ENCODE results near the gene DIAPH2.
"Not testable (repeated sequence)": the region's sequence is repeated elsewhere in the genome, so short reads cannot be mapped to it uniquely, and the experiment has no call there.

The DIAPH2 gene

DNA sequence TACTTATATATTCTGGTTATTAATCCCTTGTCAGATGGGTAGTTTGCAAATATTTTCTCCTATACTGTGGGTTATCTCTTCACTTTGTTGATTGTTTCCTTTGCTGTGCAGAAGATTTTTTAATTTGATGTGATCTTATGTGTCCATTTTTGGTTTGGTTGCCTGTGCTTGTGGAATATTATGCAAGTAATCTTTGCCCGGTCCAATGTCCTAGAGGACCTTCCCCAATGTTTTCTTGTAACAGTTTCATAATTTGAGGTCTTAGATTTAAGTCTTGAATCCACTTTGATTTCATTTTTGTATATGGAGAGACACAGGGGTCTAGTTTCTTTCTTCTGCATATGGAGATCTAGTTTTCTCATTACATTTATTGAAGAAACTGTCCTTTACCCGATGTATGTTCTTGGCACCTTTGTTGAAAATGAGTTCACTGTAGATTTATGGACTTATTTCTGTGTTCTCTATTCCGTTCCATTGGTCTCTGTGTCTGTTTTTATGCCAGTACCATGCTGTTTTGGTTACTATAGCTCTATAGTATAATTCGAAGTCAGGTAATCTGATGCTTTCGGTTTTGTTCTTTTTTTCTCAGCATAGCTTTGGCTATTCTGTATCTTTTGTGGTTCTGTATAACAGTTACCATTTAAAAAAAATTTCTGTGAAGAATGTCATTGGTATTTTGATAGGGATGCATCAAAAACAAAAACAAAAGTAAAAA, 34.7 kb downstream of the DIAPH2 start:
- no peak for DNase-seq

- no peak for DNase-seq
These were observed 36.7 kb downstream of the DIAPH2 start for GRCh38 chrX:96721354-96721753.

GRCh38 chrX:96722781-96723180, 38.1 kb downstream of the DIAPH2 start:
- no peak for DNase-seq

GRCh38 chrX:96729053-96729452, 44.4 kb downstream of the DIAPH2 start:
- DNase-seq = no peak

- DNase-seq = no peak
These were observed 45.4 kb downstream of the DIAPH2 start for GRCh38 chrX:96729868-96730643.

- not testable (repeated sequence) for DNase-seq
These were observed 46.4 kb downstream of the DIAPH2 start for GRCh38 chrX:96731000-96731399.

DNA sequence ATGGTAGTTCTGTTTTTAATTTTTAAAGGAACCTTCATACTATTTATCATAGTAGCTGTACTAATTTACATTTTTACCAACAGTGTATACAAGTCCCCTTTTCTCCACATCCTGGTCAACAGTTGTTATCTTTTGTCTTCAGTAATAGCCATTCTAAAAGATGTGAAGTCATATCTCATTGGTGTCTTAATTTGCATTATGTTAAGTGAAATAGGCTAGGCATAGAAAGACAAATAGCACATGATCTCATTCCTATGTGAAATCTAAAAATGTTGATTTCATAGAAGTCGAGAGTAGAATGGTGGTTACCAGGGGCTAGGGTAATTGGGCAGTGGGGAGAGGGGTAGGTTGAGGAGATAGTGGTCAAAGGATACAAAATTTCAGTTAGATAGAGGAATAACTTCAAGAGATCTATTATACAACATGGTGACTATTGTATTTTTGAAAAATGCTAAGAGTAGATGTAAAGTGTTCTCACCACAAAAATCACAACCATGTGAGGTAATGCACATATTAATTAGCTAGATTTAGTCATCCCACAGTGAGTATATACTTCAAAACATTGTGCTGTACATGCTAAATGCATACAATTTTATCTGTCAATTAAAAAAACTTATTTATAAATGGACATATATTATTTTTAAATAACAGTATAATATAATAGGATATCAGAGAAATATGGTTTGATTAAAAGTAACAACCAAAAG, 58.9 kb downstream of the DIAPH2 start:
- DNase-seq = no peak

DNA sequence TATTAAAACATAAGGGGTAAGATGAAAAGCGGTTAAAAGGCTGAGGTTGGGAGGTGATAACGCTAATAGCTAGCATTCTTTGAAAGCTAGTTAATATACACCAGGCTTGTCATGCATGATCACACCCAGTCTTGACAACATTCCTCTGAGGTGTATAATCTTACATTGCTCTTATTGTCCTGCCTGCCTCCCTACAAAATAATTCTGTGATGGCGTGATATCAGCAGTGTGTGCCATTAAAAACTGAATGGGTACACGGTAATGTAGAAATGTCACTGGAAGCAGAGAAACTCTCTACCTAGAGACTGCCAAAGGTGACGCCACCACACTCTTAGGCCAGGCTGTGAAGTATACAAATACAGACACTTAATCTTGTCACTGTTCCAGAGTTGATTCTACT, 68.1 kb downstream of the DIAPH2 start:
- no peak for DNase-seq

- no peak for DNase-seq
These were observed 68.6 kb downstream of the DIAPH2 start for GRCh38 chrX:96753230-96753629.

GRCh38 chrX:96756491-96756890, 71.8 kb downstream of the DIAPH2 start:
- DNase-seq = no peak

DNA sequence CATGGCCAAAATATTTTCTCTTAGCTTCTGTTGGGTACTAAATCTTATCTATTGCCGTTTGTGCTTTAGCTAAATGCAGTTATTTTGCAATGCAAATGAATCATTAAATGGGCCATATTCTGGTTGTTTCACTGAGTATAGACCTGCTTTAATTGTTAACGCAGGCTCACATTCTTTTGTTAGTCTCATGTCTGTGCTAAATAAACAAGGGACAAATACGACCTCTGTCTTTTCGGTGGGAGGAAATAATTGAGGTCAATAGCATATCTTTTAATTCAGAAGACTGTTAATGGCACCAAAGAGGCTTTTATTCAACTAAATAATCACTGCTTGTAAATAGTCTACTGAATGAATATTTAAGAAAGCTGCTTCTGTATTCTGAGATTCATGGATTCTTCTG, 76.9 kb downstream of the DIAPH2 start:
- DNase-seq = no peak

GRCh38 chrX:96763608-96764007, 79.0 kb downstream of the DIAPH2 start:
- no peak for DNase-seq

- no peak for DNase-seq
These were observed 80.2 kb downstream of the DIAPH2 start for GRCh38 chrX:96764864-96765263.

DNA sequence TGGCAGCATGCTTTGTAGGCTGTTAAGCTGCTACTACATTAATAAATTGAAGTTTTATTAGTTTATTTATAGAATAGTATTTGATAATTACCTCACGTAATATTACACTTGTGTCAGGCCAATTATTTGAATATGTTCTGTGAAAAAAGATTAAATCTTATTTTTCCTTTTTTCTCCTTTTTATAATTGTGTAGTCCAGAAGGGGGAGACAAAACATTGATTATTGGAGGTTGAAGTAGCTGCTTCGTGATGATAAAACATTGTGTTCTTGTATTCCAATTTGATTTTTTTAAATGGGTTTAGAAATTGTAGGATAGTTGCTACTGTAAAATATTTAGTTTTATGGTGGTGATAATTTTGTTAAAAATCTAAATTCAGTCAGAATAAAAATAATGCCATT, 85.7 kb downstream of the DIAPH2 start:
- DNase-seq = no peak

DNA sequence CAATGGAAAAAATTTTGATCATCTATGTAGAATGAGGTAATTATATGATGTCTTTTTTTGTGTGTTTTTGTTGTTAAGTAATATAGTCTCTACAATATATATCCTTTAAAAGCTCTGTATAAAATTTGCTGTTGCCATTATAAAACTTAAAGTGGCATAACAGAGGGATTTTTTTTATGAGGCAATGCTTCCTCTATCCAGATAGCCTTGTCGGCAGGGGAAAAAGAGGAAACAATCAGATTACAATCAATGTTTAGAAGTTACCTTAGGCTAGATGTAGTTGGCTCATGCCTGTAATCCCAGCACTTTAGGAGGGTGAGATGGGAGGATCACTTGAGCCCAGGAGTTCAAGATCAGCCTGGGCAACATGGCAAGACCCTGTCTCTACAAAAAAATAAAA, 86.8 kb downstream of the DIAPH2 start:
- no peak for DNase-seq

DNA sequence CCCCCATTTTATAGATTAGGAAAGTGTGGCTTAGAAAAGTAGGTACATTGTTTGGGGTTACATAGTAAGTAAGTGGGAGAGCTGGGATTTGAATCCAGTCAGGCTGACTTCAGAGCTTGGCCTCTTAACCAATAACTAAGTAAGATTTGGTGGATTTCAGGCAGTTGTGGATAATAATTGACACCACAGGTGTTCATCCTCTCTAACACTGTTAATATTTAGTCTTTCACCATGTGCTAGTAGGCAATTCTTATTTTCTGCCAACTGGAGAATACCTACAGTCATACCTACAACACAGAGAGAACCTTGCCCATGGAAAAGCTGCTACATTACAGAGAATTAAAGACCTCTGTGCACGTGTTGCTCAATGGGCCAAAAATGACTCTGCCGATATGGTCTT, 89.5 kb downstream of the DIAPH2 start:
- no peak for DNase-seq

DNA sequence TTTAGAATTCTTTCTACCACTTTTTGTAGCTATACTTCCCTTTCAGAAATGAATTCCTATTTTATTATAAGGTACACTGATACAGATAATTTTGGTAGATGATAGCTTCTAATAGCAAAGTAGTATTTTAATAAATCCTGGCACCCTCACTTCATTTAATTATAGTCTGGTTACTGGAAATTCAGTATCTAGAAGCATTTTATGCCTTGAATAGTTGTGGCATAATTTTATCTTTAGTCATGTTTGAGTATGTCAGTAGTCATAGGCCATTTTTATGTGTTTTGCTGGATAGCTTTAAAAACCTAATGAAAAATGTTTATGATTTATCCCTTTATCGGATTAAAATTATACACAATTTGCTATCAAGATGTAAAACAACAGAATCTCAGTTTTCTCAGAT, 92.3 kb downstream of the DIAPH2 start:
- no peak for DNase-seq

DNA sequence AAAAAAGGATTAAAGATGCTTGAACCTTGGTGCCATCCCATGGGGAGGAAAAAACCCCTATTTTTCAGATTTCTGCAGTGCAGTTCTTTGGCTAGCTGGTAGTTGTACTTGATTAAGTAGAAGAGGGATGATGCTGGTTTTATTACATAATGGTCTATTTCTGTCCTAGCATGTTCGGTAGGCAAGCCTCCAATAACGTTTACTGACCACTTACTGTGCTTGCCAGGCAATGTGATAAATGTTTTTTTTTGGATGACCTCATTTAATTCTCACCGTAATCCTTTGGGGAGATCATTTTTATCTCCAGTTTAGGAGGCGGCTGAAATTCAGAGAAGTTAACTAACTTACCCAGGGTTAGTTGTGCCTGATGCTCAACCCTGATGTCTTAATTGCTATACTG, 106.9 kb downstream of the DIAPH2 start:
- DNase-seq = no peak

- no peak for DNase-seq
These were observed 107.4 kb downstream of the DIAPH2 start for GRCh38 chrX:96792047-96792446.

DNA sequence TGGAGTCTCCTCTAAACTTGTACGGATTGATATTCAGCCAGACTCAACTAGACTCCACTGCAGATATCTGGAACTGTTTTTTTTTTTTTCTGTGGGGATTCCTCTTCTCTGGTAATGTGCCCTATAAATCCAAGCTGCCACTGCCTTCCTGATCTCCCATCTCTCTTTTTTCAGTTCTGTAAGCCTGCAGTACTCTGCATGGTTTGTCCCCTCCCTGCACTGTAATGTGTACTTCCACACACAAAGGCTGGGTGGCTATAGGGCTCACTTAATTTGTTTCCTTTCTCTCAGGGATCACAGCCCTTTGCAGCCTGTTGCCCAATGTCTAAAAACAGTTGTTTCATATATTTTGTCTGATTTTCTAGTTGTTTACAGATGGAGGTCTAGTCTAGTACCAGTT, 114.3 kb downstream of the DIAPH2 start:
- DNase-seq = no peak

GRCh38 chrX:96807318-96807717, 122.7 kb downstream of the DIAPH2 start:
- DNase-seq = no peak

DNA sequence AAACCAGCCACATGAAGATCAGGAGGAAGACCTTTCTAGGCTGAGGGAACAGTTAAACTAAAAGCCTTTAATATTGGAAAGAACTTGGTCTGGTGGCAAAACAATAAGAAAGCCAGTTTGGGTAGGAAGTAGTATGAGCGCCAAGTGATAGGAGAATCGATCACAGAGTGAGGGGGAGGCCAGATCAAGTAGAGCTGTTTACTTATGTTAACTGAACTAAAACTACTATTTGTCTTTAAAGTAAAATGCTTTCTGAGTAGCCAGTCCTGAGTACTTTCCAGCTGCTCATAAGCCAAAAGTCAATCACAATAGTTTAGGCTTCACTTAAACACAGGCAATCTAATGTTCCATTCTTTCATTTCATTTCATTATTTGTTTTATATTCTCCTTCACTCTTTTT, 136.3 kb downstream of the DIAPH2 start:
- no peak for DNase-seq

DNA sequence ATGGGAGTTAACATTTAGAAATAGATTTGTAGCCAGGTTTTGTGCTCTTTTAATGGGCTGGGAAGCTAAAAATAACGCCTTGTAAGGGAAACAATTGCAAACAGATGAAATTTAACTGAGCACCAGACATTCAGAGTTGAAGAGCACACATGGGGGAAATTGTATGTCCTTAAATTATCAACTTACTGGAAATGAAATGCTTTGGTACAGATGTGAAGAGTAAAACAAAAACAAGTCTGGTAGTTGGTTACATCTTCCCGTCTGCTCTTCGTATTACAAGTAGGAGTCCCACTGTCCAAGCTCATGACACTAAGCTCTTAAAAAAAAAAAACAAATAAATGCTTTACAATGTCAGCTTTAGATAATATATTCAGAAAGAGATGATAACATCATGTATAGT, 139.5 kb downstream of the DIAPH2 start:
- DNase-seq = no peak

DNA sequence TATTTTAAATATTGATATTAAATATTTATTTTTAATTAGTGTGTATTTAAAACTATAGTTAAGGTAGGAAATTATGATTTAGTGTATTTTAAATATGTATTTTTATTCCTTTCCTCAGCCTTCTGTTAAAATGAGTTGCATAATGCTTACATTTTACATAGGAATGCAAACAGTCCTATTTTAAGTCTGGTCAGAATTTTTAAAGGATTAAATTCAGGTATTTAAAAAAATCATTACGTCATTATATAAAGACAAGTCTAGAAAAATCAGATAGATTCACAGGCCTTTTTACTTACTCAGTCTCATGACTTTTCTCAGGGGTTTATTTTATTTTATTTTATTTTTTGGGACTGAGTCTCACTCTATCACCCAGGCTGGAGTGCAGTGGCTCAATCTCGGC, 148.7 kb downstream of the DIAPH2 start:
- no peak for DNase-seq

All from activated naive CD4-positive, alpha-beta T cell (primary cell).